Measurements from ENCODE around the gene PRKD2. TPM values are rescaled to one million over a fixed set of nuclear protein-coding genes. Genes with fewer than 3 reads are reported as not detected.
A peak's percentile ranks its signal among the peaks of the same experiment; 100 is the strongest.

Gene PRKD2
- total RNA-seq, 4 donors from 2014 or later, result 52.6 to 120 (median 66.7) TPM

DNA sequence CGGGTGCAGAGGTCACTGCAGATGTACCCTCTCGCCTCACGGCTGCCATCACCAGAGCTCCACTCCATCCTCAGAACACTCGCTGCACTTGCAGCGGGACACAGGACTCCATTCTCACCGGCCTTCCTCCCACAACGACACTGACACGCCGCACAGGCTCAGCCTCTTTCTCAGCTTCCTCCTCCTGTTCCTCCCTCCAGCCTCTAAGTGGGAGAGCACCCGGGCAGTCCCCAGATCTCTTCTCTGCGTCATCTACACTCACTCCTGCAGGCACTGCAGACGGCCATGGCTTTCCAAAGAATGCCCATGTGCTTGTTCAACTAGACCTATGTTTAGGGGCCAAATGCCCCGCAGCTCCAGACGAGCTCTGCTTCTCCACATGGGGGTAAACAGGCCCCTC is 14.7 kb upstream of the PRKD2 start:
- H3K4me3 ChIP-seq (ENCODE audit: low read depth, poor library complexity, severe bottlenecking), result no peak overlapping the region
- WGBS, 2 donors, result 72 to 77% methylated on average over 14 of the region's 14 CpGs
- DNase-seq (ENCODE audit: low spot score in 2 of 2), result no peak
- intact Hi-C loops (cut with DNase I; ENCODE audit: low total_unique reads), result no loop called here
- TF ChIP-seq, protein P1, sequence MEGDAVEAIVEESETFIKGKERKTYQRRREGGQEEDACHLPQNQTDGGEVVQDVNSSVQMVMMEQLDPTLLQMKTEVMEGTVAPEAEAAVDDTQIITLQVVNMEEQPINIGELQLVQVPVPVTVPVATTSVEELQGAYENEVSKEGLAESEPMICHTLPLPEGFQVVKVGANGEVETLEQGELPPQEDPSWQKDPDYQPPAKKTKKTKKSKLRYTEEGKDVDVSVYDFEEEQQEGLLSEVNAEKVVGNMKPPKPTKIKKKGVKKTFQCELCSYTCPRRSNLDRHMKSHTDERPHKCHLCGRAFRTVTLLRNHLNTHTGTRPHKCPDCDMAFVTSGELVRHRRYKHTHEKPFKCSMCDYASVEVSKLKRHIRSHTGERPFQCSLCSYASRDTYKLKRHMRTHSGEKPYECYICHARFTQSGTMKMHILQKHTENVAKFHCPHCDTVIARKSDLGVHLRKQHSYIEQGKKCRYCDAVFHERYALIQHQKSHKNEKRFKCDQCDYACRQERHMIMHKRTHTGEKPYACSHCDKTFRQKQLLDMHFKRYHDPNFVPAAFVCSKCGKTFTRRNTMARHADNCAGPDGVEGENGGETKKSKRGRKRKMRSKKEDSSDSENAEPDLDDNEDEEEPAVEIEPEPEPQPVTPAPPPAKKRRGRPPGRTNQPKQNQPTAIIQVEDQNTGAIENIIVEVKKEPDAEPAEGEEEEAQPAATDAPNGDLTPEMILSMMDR (IDR thresholded peaks at IDR 0.05), result no peak
- TF ChIP-seq POLR2A (IDR thresholded peaks at IDR 0.05), result no peak

GRCh38 chr19:46731007-46731501 is 14.1 kb upstream of the PRKD2 start:
- TF ChIP-seq, protein P1 (IDR thresholded peaks at IDR 0.05), result no peak
- TF ChIP-seq POLR2A (IDR thresholded peaks at IDR 0.05), result no peak
- intact Hi-C loops (cut with DNase I; ENCODE audit: low total_unique reads), result no loop called here

DNA sequence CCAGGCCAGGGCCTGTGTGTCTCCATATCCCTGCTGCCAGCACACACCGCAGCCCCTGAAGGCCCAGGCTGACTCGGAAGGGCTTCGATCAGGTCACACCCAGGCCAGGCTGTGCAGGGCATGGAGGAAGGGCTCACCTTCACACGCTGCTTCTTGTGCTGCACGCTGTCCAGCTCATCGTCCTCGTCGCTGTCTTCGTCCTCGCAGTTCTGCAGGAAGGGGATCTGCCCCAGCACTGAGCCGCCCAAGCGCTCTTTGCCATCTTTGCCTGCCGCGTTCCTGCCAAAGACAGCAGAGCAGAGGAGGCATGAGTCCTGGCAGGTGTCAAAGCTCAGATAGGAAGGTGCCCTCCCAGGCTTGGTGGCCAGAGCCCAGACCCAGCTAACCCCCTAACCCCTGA is 13.7 kb upstream of the PRKD2 start:
- no peak for DNase-seq (ENCODE audit: low spot score in 2 of 2)
- intact Hi-C loops (cut with DNase I; ENCODE audit: low total_unique reads), result no loop called here
- 93 to 95% methylated on average over 14 of the region's 14 CpGs for WGBS, 2 donors
- H3K4me3 ChIP-seq (ENCODE audit: low read depth, poor library complexity, severe bottlenecking), result no peak overlapping the region
- TF ChIP-seq, protein P1 (IDR thresholded peaks at IDR 0.05), result no peak
- TF ChIP-seq POLR2A (IDR thresholded peaks at IDR 0.05), result no peak

More at GRCh38 chr19:46731007-46731501, 14.1 kb upstream of the PRKD2 start:
- no peak for DNase-seq (ENCODE audit: low spot score in 2 of 2)
- no peak overlapping the region for H3K4me3 ChIP-seq (ENCODE audit: low read depth, poor library complexity, severe bottlenecking)
- 64 to 66% methylated on average over 14 of the region's 14 CpGs for WGBS, 2 donors

DNA sequence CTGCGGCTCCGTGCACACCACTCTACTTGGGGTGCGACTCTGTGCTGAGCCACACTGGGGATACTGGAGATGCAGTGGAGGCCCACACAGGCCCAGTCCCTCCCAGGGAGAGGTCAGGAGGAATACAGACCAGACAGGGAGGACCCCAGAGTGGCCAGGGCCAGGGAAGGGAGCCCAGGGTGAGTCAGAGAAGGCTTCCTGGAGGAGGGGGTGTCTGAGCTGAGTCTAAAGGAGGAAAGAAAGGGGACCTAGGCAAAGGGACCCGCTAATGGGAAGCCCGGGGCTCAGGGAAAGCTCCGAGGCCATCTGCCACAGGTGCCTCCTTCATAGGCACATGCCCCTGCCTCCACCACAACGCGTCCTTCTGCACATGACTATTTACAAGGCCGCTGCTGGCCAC is 13.3 kb upstream of the PRKD2 start:
- intact Hi-C loops (cut with DNase I; ENCODE audit: low total_unique reads), result no loop called here
- TF ChIP-seq, protein P1 (IDR thresholded peaks at IDR 0.05), result no peak
- no peak for TF ChIP-seq POLR2A (IDR thresholded peaks at IDR 0.05)
- WGBS, 2 donors, result 94 to 96% methylated on average over 9 of the region's 9 CpGs
- no peak for DNase-seq (ENCODE audit: low spot score in 2 of 2)
- H3K4me3 ChIP-seq (ENCODE audit: low read depth, poor library complexity, severe bottlenecking), result no peak overlapping the region

GRCh38 chr19:46729696-46730095 is 12.8 kb upstream of the PRKD2 start:
- H3K4me3 ChIP-seq (ENCODE audit: low read depth, poor library complexity, severe bottlenecking), result no peak overlapping the region
- no peak for TF ChIP-seq POLR2A (IDR thresholded peaks at IDR 0.05)
- TF ChIP-seq, protein P1 (IDR thresholded peaks at IDR 0.05), result no peak
- no peak for DNase-seq (ENCODE audit: low spot score in 2 of 2)
- intact Hi-C loops (cut with DNase I; ENCODE audit: low total_unique reads), result no loop called here
- WGBS, 2 donors, result 84 to 89% methylated on average over 6 to 7 of the region's 7 CpGs

DNA sequence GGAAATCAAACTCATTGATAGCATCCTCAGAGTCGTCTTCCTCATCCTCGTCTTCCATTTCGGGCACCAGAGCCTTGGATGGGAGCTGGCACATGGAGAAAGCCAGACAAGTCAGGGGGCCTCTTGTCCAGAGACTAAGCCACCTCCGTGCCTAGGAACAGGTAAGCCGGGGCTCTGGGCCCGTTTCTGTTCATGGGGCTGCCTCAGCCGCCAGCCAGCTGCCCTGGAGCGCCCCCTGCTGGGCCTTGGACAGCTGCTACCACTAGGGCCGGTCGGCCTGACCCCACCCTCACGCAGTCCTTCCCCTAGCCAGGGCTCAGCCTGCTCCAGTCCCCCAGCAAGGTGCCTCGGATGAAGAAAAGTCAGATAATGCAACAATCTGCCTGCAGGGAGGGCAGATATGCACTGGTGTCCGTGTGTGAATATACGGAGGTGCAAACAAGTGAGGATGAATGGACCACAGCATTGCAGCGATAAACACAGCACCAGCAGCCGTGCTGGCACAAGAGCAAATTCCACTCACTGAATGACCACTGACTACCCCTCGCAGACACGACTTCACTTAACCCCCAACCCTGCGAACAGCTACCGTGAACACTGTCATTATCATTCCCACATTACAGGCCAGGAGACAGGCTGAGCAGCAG is 11.9 kb upstream of the PRKD2 start:
- intact Hi-C loops (cut with DNase I; ENCODE audit: low total_unique reads), result no loop called here
- DNase-seq (ENCODE audit: low spot score in 2 of 2), result peak in 1 of 2 donors; percentile 93
- WGBS, 2 donors, result 47% methylated on average over 14 to 20 of the region's 20 CpGs

More for the DNA sequence above, 11.9 kb upstream of the PRKD2 start:
- no peak for TF ChIP-seq POLR2A (IDR thresholded peaks at IDR 0.05)
- TF ChIP-seq, protein P1 (IDR thresholded peaks at IDR 0.05), result peak in 1 of 3 donors; percentile 66
- no peak overlapping the region for H3K4me3 ChIP-seq (ENCODE audit: low read depth, poor library complexity, severe bottlenecking)
